ENCODE results near the gene LYL1. TPM values are rescaled to one million over a fixed set of nuclear protein-coding genes. Genes with fewer than 3 reads are reported as not detected.

The LYL1 gene
- total and polyA plus RNA-seq, 2 of the 13 experiments (the other 11 are each of a cell fraction or from before 2014, with no cell fraction given): 0.75 to 0.92 TPM

GRCh38 chr19:13151605-13152355, 49.1 kb upstream of the LYL1 start (continued):
- TF ChIP-seq ZBTB39 (CRISPR knock-in tag; IDR thresholded peaks at IDR 0.05) (no peak), BHLHE40 (IDR thresholded peaks at IDR 0.05; ENCODE audit: low read length) (peak; percentile 37; the same call in 1 of the 2 replicates), ARNTL (CRISPR knock-in tag; IDR thresholded peaks at IDR 0.05) (peak; percentile 73; the same call in 1 of the 2 replicates), HNF4G (IDR thresholded peaks at IDR 0.05; ENCODE audit: borderline replicate concordance, low read depth, low read length) (no peak), HNF4G (CRISPR knock-in tag; IDR thresholded peaks at IDR 0.05; ENCODE audit: borderline replicate concordance, low read depth) (0 out of 2 replicates have a peak, but pooled peaks have one; percentile 19), ZFP36L2 (CRISPR knock-in tag; IDR thresholded peaks at IDR 0.05) (no peak), MAZ (IDR thresholded peaks at IDR 0.05; ENCODE audit: borderline replicate concordance, low read depth, low read length) (peak; percentile 62), MAZ (CRISPR knock-in tag; IDR thresholded peaks at IDR 0.05; ENCODE audit: low read depth) (peak; percentile 50; the same call in 1 of the 2 replicates), POLR2AphosphoS2 (IDR thresholded peaks at IDR 0.05; ENCODE audit: low read depth, low read length) (peak; percentile 91; the same call in 1 of the 2 replicates), ZBTB14 (CRISPR knock-in tag; IDR thresholded peaks at IDR 0.05) (no peak), TSC22D2 (CRISPR knock-in tag; IDR thresholded peaks at IDR 0.05; ENCODE audit: borderline replicate concordance) (peak; percentile 70; the same call in 1 of the 2 replicates), KLF16 (CRISPR knock-in tag; IDR thresholded peaks at IDR 0.05) (peak in 1 of 2 experiments; percentile 83; a peak in 2 of 4 replicates), GATAD1 (CRISPR knock-in tag; IDR thresholded peaks at IDR 0.05) (peak; percentile 76), ZNF121 (CRISPR knock-in tag; IDR thresholded peaks at IDR 0.05) (peak; percentile 15; the same call in 1 of the 2 replicates), SSRP1 (CRISPR knock-in tag; IDR thresholded peaks at IDR 0.05) (no peak), ZNF225 (CRISPR knock-in tag; IDR thresholded peaks at IDR 0.05) (no peak), ZNF256 (CRISPR knock-in tag; conservative IDR thresholded peaks at IDR 0.05) (no peak), TCF7L2 (IDR thresholded peaks at IDR 0.05; ENCODE audit: low read depth, low read length) (no peak), ZSCAN21 (CRISPR knock-in tag; IDR thresholded peaks at IDR 0.05; ENCODE audit: borderline replicate concordance) (no peak), NFKB2 (CRISPR knock-in tag; IDR thresholded peaks at IDR 0.05; ENCODE audit: borderline replicate concordance) (no peak), SCMH1 (CRISPR knock-in tag; IDR thresholded peaks at IDR 0.05; ENCODE audit: borderline replicate concordance) (no peak), PAF1 (CRISPR knock-in tag; IDR thresholded peaks at IDR 0.05) (no peak), ZMAT3 (CRISPR knock-in tag; conservative IDR thresholded peaks at IDR 0.05) (peak; percentile 90), RXRA (CRISPR knock-in tag; IDR thresholded peaks at IDR 0.05) (no peak), ETV5 (CRISPR knock-in tag; IDR thresholded peaks at IDR 0.05; ENCODE audit: borderline replicate concordance) (peak; percentile 91), UBTF (CRISPR knock-in tag; IDR thresholded peaks at IDR 0.05) (peak; percentile 65; the same call in 1 of the 2 replicates)
